Neutrophil (primary cell): ENCODE measurements around the gene ADSL.

Source experiments
- H3K27ac ChIP-seq: fragments of 200-600 bp; sonication (generic); 2 replicates; pipeline ENCODE4 v1.5.1; 2016; ENCODE audit warnings: mild to moderate bottlenecking, moderate library complexity
- H3K27me3 ChIP-seq: fragments of 200-600 bp; sonication (generic); 2 replicates; pipeline ENCODE4 v1.6.0; 2016; ENCODE audit warnings: mild to moderate bottlenecking
- H3K36me3 ChIP-seq: fragments of 200-600 bp; sonication (generic); 2 replicates; pipeline ENCODE4 v1.5.1; 2017
- H3K4me1 ChIP-seq, 2 experiments: fragments of 200-600 bp in 1 of 2; sonication (generic) in 1 of 2; 1 replicate in 1 of 2; 2 replicates in 1 of 2; pipeline versions ENCODE4 v1.5.1 to v1.6.1; 2013 to 2016; ENCODE audit warnings: low read depth in 1 of 2, low read length in 1 of 2, mild to moderate bottlenecking in 1 of 2, moderate library complexity in 1 of 2; ENCODE audit not compliant: control insufficient read depth in 1 of 2, insufficient read depth in 1 of 2
- H3K4me3 ChIP-seq, 2 experiments: fragments of 200-600 bp in 1 of 2; sonication (generic) in 1 of 2; 1 replicate in 1 of 2; 2 replicates in 1 of 2; pipeline ENCODE4 v1.5.1; 2013 to 2016; ENCODE audit warnings: low read depth in 1 of 2, low read length in 1 of 2, mild to moderate bottlenecking in 1 of 2, moderate library complexity in 1 of 2
- H3K9me3 ChIP-seq: fragments of 200-600 bp; sonication (generic); 2 replicates; pipeline ENCODE4 v1.5.1; 2016
- TF ChIP-seq, protein P1 (sequence below): fragments of 200-600 bp; sonication (generic); IDR thresholded peaks from 2 replicates; pipeline ENCODE4 v1.5.1; 2016; ENCODE audit warnings: antibody characterized with exemption

ADSL gene

GRCh38 chr22:40429481-40429880, 83.2 kb downstream of the ADSL start:
- H3K4me1 ChIP-seq, result peaks cover 5 to 8% of the 10 kb centered on the region in 2 experiments
- H3K36me3 ChIP-seq, result peaks cover 91% of the 10 kb centered on the region
- peak overlapping the region; percentile 9 for H3K27ac ChIP-seq
- H3K9me3 ChIP-seq, result no peaks in the 10 kb centered on the region
- H3K27me3 ChIP-seq, result no peaks in the 10 kb centered on the region
- TF ChIP-seq, protein P1, sequence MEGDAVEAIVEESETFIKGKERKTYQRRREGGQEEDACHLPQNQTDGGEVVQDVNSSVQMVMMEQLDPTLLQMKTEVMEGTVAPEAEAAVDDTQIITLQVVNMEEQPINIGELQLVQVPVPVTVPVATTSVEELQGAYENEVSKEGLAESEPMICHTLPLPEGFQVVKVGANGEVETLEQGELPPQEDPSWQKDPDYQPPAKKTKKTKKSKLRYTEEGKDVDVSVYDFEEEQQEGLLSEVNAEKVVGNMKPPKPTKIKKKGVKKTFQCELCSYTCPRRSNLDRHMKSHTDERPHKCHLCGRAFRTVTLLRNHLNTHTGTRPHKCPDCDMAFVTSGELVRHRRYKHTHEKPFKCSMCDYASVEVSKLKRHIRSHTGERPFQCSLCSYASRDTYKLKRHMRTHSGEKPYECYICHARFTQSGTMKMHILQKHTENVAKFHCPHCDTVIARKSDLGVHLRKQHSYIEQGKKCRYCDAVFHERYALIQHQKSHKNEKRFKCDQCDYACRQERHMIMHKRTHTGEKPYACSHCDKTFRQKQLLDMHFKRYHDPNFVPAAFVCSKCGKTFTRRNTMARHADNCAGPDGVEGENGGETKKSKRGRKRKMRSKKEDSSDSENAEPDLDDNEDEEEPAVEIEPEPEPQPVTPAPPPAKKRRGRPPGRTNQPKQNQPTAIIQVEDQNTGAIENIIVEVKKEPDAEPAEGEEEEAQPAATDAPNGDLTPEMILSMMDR, result no peak
- no peak overlapping the region for H3K4me3 ChIP-seq

- Histone ChIP-seq H3K27ac (peak overlapping the region; percentile 45), H3K4me1 (peaks cover 20 to 23% of the 10 kb centered on the region in 2 experiments), H3K27me3 (no peaks in the 10 kb centered on the region), H3K4me3 (no peak overlapping the region), H3K9me3 (no peaks in the 10 kb centered on the region), H3K36me3 (peaks cover 86% of the 10 kb centered on the region)
- TF ChIP-seq, protein P1, result no peak
Observed at GRCh38 chr22:40430991-40431390, 84.7 kb downstream of the ADSL start.

DNA sequence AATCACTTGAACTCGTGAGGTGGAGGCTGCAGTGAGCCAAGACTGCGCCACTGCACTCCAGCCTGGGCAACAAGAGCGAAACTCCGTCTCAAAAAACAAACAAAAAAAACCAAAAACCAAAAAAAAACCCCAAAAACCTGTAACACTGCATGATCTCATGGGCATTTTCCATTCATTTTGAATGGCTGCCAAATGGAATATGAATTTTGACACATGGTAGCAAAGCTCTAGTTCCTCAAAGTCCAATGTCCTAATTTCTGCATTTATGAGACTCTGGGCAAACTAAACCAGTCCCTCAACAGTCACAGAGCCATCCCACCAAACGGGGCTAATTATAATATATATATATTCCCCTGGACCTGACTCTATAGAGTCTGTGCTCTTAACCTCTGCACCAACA, 85.9 kb downstream of the ADSL start:
- Histone ChIP-seq H3K27ac (peak overlapping the region; percentile 45), H3K4me3 (no peak overlapping the region), H3K9me3 (no peaks in the 10 kb centered on the region), H3K27me3 (no peaks in the 10 kb centered on the region), H3K36me3 (peaks cover 74% of the 10 kb centered on the region), H3K4me1 (peaks cover 29 to 35% of the 10 kb centered on the region in 2 experiments)
- TF ChIP-seq, protein P1, result no peak

DNA sequence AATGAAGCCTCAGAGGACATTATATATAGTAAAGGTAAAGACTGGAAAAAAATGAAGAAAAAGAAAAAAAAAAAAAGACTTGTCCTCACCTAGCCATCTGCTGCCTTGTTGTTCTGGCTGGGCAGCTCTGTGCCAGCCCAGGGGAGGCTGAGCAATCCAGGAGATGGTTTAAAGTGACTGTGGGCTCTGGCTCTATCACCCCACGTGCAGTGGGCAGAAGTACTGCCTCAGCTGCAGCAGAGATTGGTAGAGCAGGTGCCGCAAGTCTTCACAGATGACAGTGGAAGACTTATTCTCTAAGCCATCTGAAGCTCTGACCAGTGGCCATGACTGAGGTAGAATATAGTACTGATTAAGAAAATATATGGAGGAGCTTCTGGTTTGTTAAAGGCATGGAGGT, 86.3 kb downstream of the ADSL start:
- TF ChIP-seq, protein P1, result no peak
- peaks cover 69% of the 10 kb centered on the region for H3K36me3 ChIP-seq
- H3K27me3 ChIP-seq, result no peaks in the 10 kb centered on the region
- H3K9me3 ChIP-seq, result no peaks in the 10 kb centered on the region
- H3K4me3 ChIP-seq, result no peak overlapping the region
- H3K27ac ChIP-seq, result peak overlapping the region; percentile 45
- peaks cover 34 to 39% of the 10 kb centered on the region in 2 experiments for H3K4me1 ChIP-seq

- TF ChIP-seq, protein P1, result no peak
Observed at GRCh38 chr22:40433416-40434090, 87.3 kb downstream of the ADSL start.

More at GRCh38 chr22:40433416-40434090, 87.3 kb downstream of the ADSL start:
- no peak overlapping the region for H3K4me3 ChIP-seq
- peak overlapping the region; percentile 45 for H3K27ac ChIP-seq
- peaks cover 43 to 49% of the 10 kb centered on the region in 2 experiments for H3K4me1 ChIP-seq
- H3K27me3 ChIP-seq, result no peaks in the 10 kb centered on the region
- H3K9me3 ChIP-seq, result no peaks in the 10 kb centered on the region
- peaks cover 60% of the 10 kb centered on the region for H3K36me3 ChIP-seq
